IPS-NIHi11 (cell line): ENCODE measurements around the gene ZNF639.

Experiments
- DNase-seq: peaks from one replicate; pipeline ENCODE4 v3.0.0; 2012; ENCODE audit warnings: mixed read lengths, low spot score

Gene ZNF639

GRCh38 chr3:179309225-179310078 lies 13.4 kb upstream of the ZNF639 start:
- no peak for DNase-seq

DNA sequence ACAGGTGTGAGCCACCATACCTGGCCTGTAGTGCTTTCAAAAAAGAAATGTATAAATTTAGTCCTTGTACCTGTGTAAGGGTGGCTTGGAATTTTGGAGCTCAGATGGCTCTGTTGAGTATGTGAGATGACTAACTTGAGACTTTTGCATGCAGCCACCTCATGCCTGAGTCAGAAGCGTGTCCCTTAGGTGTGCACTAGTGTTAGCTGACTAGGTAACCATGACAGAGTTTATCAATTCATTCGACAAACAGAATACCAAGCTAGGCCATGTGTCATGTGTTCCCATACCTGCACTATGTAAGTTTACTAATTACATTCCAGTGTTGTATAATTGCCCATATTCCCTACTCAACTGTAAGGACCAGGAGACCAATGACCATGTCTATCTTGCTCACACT lies 4.0 kb upstream of the ZNF639 start:
- no peak for DNase-seq

DNA sequence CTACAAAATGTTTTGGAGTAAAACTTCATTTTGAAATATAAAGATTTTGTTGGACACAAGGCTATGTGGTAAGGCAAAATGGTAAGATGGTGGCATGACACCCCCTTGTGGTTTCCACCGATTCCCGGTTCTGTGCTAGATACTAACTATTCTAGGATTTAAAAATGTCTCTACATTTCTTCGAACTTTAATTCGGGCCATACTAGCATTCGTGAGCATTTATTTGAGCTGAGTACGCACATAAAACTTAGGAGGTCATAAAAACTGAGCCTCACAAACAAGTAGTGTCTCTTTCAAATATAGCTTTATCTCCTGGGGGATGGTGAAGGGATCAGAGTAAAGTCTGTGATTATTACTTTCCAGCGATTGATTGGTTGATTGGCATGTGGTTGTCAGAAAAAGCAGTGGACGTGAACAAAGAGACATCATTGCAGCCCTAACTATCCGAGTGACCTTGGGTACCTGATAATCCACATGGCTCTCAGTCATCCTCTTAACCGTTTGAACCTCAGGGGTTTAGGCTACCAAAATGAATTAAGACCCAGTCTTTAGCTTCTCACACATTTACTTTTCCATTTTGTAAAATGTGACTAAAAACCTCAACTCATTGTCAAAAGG lies 1.1 kb upstream of the ZNF639 start:
- DNase-seq = peak; percentile 35

DNA sequence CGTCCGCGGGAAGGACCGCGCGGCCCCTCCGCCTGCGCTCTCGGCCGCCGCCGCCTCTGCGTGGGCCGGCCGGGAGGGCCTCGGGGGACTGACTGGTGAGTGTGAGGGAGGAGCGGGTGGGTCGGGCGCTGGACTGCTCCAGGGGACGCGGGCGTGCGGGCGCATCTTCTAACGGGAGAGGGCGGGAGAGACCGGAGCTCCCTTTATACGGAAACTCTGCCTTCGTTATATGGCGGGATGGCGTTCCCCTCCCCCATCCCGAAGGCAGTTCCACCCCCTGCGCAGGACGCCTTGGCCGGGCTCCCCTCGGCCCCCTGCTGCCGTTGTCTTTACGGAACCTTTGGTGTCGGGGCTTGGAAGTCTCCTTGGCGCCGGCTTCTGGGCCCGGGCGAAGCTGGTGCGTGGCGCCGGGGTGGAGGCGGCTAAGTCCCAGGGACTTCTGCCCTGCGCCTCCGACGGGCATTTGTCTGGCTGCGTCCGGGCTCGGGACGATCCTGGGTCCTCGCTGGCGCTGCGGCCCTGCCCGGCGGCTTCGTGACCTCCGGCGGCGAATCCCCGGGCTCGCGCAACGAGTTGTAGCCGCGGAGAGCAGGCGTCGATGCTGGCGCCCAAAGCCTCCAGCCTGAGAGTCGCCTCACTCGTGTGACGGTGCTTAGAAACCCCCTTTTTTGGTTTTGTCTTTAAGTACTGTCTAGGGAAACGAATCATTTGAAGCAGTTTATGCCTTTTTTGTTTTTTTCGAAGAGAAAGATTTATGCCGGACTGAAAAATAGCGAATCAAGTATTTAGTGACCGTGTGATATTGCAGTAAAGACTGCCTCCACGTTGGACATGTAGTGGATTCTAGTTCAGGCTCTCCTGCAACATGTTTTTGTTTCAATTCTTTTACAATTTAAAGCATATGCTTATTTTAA lies 623 bp downstream of the ZNF639 start:
- peak; percentile 77 for DNase-seq

- no peak for DNase-seq
Observed at GRCh38 chr3:179324270-179324754, 1.5 kb downstream of the ZNF639 start.

GRCh38 chr3:179330438-179330837 lies 7.6 kb downstream of the ZNF639 start:
- DNase-seq = no peak

DNA sequence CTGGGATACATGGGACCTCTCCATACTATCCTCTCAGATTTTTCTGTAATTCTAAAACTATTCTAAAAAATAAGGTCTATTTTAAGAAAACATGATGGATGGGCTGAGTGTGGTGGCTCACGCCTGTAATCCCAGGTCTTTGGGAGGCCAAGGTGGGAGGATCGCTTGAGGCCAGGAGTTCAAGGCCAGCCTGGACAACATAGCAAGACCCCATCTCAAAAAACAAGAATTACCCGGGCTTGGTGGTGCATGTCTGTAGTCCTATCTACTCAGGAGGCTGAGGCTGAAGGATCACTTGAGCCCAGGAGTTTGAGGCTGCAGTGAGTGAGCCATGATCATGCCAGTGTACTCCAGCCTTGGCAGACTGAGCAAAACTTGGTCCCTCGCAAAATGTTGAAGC lies 9.4 kb downstream of the ZNF639 start:
- no peak for DNase-seq

DNA sequence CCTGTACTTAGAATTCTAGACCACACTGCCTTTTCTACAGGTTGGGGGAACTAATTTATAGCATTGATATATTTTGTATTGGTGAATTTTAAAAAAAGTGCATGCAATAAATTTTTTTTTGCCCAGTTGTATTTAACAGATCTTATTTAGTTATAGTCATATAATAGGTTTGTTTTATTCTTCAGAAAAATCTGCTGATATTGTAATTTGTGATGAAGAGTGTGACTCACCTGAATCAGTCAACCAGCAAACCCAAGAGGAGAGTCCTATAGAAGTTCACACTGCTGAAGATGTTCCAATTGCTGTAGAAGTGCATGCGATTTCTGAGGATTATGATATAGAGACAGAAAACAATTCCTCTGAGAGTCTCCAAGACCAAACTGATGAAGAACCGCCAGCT lies 10.3 kb downstream of the ZNF639 start:
- DNase-seq = no peak

GRCh38 chr3:179336345-179336929 lies 13.6 kb downstream of the ZNF639 start:
- no peak for DNase-seq

DNA sequence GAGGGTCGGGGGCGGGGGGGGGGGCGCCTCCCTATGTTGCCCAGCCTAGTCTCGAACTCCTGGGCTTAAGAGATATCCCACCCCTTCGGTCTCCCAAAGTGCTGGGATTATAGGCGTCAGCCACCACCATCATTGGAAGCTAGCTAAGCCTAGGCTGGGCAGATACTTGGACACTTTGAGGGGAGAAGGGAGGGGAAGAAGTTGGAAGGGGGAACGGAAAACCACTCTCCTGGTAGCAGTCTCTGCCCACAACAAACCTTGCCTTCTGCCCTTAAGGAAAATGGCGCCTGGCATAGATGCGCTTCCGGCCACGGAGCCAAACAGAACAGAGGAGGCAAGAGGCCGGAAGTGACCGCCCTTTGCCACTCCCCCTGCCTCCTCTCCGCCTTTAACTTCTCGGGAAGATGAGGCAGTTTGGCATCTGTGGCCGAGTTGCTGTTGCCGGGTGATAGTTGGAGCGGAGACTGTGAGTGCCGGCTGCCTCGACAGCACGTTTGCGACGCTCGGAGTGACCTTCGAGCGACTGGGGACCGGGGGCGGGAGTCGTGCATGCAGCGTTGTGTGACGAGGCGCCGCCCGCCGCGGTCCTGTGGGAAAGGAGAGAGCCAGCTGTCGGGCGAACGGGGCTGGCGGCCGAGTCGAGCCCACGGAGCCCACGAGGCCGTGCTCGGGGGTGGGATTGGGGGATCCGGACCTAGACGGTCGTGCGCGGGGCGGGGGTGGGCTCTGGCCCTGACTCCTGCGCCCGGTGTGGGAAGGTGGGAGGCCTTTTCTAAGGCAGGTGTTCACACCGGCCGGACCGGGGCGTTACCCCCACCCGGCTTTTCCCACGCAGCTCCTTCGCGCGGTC lies 24.7 kb downstream of the ZNF639 start, which contains the start of gene MFN1:
Gene MFN1, plus strand, starts transcription at position 365 of the 850 bp plus-strand sequence. CDS start 1,143 bp downstream, outside the sequence.
- peak; percentile 95 for DNase-seq

DNA sequence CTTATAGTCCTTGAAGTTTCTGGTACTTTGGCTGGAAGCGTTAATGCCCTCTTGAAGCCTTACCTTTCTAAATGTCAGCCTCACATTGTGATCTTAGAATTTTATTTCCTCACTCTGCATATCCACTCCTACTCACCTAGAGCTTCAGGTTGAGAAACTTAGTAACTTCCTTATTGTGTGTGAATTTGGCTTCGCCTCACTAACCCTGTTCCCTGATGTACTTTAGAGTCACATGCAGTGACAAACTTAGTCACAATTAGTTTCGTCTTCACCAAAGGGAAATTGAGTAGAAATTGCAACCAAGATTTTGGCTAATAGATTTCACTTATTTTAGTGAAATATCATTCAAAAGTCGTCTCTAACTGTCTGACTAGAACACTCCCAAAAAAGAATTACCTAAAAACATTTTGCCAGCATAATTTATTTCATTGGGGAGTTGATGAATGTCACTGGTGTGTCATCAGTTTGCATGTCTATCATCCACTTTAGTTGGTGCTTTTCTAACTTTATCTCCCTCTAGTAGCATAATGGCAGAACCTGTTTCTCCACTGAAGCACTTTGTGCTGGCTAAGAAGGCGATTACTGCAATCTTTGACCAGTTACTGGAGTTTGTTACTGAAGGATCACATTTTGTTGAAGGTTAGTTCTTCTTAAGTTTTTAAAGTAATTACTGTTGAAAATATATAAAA lies 25.6 kb downstream of the ZNF639 start:
- no peak for DNase-seq

GRCh38 chr3:179355996-179356395 lies 33.2 kb downstream of the ZNF639 start:
- no peak for DNase-seq

DNA sequence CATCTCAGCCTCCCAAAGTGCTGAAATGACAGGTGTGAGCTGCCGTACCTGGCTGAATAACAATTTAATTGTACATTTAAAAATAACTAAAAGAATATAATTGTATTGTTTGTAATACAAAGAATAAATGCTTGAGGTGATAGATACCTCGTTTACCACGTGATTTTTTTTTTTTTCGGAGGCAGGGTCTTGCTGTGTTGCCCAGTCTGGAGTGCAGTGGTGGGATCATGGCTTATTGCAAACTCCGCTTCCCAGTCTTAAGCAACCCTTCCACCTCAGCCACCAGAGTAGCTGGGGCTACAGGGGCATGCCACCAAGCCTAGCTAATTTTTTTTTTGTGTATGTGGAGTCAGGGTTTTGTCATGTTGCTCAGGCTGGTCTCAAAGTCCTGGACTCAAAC lies 40.5 kb downstream of the ZNF639 start:
- DNase-seq = no peak

- no peak for DNase-seq
Observed at GRCh38 chr3:179369621-179370020, 46.8 kb downstream of the ZNF639 start.

DNA sequence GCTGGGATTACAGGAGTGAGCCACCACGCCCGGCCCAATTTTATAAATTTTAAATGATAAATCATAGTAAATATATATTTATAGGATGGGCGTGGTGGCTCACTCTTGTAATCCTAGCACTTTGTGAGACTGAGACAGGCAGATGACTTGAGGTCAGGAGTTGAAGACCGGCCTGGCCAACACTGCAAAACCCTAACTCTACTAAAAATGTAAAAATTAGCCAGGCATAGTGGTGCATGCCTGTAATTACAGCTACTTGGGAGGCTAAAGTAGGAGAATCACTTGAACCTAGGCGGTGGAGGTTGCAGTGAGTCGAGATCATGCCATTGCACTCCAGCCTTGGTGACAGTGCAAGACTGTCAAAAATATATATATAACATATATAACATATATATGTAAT lies 51.1 kb downstream of the ZNF639 start:
- DNase-seq = no peak

DNA sequence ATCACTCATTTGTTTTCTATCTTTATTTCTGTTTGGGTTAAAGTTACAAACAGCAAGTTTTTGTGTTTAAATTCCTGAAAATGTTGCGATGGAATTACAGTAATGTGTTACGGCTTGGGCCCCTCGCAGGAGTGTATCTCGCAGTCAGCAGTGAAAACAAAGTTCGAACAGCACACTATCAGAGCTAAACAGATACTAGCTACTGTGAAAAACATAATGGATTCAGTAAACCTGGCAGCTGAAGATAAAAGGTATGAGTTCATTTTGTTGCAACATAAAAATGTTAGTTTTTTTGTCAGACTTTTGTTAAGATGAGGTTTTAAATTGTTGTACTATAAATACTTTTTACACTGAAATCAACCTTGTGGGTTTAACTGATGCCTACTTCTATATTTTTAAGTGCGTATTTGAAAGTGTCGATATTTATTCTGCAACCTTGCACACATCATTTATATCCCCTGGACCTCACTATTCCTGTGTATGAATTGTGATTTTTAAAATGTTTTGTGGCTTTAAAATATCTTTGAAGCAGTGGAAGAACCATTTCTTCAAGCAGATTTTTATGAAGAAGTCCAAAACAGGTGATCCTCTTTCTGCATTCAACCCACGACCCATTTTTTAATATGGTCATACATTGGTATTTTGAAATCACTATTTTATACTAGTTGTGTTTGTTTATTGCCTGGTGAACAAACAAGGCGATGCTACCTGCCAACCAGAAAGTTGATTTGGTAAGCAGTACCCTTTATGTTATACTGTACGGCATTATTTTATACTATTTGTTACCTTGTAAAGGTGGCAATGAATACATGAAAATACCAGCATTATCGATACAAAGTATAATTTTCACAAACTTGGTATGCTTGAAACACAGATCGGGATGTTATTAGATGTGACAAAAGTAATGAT lies 52.5 kb downstream of the ZNF639 start:
- no peak for DNase-seq

DNA sequence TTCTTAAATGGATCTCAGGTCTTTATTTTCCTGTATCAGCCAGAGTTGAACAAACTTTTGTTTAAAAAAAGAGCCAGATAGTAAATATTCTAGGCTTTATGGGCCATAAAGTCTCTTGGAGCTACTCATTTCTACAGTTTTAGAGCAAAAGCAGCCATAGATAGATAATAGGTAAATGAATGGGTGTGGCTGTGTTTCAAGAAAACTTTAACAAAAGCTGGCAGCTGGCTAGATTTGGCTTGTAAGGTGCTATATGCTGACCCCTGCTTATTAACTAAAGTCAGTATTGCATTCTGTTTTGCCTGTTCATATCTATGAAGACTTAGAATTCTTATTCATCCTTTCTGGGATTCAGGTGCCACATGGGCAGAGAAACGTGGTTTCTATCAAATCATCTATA lies 53.6 kb downstream of the ZNF639 start:
- no peak for DNase-seq
